ENCODE measurements around the gene FHL1.
"Not testable (repeated sequence)": the region's sequence is repeated elsewhere in the genome, so short reads cannot be mapped to it uniquely, and the experiment has no call there.

The FHL1 gene

DNA sequence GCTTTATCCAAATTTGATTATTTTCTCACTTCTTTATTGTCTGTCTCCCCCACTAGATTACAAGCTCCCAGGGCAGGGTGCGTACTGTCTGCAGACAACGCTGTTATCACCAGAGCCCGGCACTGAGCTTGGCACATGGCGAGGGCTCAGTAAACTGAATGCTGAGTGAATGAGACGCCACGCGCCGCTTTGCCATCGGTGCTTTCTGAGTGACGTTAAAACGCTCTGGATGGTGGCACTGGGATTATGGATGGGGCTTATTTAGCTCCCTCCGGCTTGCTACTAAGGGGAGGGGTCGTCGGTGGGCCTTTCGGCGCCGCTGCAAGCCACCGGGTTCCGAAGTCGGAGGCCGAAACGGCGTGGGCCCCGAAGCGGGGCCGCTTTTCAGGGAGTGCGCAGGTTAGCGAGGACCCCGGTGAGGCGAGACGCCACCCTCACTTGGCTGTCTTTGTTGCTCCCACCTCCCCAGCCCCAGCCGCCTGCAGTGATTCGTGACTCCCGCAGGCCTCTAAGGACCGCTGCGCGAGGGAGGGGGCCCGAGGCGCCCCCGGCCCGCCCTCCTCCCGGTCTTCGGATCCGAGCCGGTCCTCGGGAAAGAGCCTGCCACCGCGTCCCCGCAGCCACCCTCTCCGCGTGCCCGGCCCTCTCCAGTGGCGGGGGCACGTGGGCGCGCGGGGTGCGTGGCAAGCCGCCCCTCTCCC lies 569 bp upstream of the FHL1 start:
- peak; percentile 4 for DNase-seq (ENCODE audit: low read depth)

- DNase-seq (ENCODE audit: low read depth): no peak
These were observed 643 bp downstream of the FHL1 start for GRCh38 chrX:136147976-136148375.

- DNase-seq (ENCODE audit: low read depth): no peak
These were observed 1.1 kb downstream of the FHL1 start for GRCh38 chrX:136148391-136148790.

- no peak for DNase-seq (ENCODE audit: low read depth)
These were observed 7.7 kb downstream of the FHL1 start for GRCh38 chrX:136154998-136155397.

DNA sequence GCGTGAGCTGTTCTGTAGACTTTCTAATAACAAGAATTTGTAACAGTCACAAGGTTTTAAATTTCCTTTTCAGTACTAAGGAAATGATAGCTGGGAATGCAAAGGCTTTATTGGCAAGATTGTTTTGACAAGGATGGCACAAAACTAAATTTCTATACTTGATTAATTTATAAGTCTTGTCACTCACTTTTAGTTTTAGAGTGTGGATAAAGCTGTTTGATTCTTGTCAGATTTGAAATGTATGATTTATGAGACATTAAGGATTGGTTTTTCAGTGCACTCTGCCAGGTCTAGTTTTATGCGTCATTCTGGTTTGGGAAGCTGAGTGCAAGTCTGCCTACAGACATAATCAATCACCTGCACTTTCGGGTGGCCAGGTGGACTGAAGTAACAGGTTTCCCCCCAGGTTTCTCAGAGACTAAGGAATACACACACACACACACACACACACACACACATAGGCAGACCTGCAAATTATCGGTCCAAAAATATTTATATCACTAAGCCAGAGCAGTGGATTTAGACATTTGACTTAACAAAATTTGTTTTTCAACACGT lies 9.3 kb downstream of the FHL1 start:
- no peak for DNase-seq (ENCODE audit: low read depth)

- DNase-seq (ENCODE audit: low read depth): no peak
These were observed 9.9 kb downstream of the FHL1 start for GRCh38 chrX:136157187-136157586.

GRCh38 chrX:136158685-136159084 lies 11.4 kb downstream of the FHL1 start:
- no peak for DNase-seq (ENCODE audit: low read depth)

GRCh38 chrX:136159611-136160025 lies 12.3 kb downstream of the FHL1 start:
- no peak for DNase-seq (ENCODE audit: low read depth)

DNA sequence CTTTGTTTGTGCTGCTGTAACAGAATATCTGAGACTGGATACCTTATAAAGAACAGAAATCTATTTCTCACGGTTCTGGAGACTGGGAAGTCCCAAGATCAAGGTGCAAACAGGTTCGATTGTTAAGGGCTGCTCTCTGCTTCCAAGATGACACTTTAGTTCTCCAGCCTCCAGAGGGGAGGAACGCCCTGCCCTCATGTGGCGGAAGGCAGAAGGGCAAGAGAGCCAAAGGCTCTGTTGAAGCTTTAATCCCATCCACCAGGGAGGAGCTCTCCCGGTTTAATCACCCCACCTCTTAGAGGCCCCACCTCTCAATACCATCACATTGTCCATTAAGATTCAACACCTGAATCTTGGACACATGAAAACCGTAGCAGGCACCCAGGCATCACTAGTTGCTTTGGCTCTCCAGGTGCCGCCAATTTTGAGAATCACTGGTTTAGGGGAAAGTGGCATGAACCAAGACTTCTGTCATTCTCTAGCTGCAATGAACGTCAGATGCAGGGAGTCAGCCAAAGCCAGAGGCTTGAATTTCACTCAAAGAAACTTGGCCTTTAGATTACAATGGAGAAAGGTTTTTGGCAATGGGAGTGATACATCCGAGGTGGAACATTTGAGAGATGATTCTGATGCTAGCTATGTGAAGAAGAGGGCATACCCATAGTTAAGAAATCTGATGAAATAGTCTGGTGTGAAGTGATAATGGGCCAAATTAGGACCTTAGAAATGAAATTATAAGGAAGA lies 15.7 kb downstream of the FHL1 start:
- peak; percentile 4 for DNase-seq (ENCODE audit: low read depth)

DNA sequence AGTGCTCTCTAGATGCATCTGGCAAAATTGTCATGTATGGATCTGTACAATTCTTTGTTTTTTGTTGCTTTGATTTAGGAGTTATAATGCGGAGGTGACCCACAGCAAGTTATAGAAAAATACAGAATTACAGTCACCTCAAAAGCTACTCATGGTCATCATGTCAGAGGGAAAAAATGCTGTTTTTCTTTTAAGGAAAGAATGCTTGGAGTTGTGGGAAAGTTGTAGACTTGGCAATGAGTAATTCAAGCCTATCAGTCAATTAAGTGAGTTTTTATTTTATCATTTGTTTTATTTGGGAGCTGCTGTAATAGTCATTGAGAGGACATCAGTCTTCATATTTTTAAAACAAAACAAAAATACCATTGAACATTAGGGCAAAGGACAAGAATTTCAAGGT lies 16.4 kb downstream of the FHL1 start:
- DNase-seq (ENCODE audit: low read depth): no peak

DNA sequence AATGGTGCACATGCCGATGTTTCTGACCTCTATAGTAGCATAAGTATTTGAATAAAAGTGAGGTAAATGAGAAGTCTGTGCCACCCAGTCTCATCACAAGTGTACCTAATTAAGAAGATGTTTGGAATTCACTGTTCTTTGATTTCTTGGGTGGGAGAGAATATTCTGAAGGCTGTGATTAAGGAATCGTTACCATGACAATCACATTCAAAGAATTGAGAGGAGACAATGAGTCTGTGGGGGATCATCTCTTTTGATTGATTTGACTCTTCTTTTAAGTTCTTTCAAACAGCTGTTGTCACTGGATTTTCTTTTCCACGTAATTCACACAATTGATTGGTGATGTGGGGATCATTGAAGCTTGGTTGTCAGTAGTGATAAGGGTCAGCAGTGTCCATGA lies 18.1 kb downstream of the FHL1 start:
- no peak for DNase-seq (ENCODE audit: low read depth)

- DNase-seq (ENCODE audit: low read depth): no peak
These were observed 19.0 kb downstream of the FHL1 start for GRCh38 chrX:136166221-136166855.

DNA sequence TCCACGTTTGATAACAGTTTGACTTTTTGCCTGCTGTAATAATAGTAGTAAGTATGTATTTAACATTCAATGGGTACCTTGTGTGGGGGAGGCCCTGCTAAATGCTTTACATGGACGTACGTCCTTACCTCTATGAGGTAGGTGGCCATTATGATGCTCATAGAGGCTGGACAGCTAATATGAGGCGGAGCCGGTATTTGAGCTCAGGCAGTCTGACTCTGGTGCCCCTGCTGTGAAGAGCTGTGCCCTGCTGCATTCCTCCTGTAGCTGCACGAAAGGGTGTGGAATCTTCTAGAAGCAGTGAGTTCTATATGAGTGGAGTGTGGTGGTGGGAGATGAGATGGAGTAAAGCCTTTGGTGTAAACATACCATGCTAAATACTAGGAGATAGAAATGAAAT lies 20.7 kb downstream of the FHL1 start:
- DNase-seq (ENCODE audit: low read depth): not testable (repeated sequence)

GRCh38 chrX:136168929-136169735 lies 21.8 kb downstream of the FHL1 start:
- DNase-seq (ENCODE audit: low read depth): no peak

DNA sequence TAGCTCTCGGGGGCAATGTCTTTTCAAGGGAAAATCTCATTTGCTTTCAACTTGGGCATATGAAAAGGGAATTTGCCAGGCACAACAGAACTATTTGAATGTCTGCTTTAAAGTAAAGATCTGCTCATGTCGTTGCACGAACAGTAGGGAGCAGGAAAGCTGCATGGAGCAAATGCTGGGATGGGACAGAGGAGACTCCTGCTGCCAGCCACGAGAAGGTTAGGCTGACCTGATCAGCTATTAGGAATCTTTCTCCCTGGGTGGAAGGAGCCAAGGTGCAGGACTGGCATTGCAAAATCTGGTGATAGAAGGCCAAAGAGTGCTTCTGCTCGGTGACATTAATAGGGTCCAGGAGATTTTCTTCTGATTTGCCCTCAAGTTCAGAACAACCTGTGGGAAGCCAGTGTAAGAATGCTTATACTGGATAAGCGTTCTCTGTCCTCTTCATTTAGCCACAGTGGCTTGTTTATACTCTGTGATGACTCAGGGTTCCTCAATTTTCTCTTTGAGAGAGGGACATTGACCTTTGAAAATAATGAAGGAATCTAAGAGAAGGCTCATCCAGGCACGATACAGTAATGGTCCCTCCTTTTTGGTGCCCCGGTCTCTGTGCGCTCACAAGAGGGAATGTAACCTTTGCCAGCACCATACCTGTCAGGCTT lies 22.9 kb downstream of the FHL1 start:
- no peak for DNase-seq (ENCODE audit: low read depth)

DNA sequence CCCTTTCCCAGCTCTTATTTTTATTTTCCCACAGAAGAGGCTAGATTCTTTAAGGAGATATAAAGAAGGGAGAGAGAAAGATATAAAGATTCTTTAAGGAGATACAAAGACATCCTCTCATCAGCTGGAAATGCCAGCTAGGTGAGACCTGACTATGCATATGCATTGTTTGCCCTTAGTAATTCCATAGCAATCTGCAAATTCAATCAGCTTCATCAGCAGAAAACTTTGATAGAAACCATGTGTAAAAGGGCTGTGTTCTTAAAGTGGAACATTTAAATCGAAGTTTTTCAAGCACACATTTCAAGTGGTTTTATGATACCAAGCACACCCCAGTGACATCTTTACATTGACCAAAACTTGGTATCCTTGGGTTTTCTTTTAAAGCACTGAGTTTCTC lies 24.1 kb downstream of the FHL1 start:
- no peak for DNase-seq (ENCODE audit: low read depth)

DNA sequence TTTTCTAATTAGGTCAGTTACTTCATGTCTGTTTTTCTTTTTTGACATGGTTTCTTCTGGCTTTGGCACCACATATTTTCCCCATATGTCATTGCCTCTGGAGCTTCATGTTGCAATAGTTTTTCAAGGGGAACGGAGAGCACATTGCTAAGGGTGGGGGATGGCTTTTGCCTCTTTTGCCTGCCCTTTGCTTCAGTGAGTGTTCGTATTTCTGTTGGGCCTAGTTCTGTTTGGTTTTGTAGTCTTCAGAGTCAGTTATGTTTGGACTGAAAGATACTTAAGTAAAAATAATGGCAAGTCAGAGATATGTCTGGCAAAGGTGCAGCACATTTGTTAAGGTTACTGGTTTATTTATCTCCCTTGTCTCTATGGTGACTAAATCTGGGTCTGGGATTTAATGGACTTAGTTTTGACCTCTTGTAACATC lies 29.1 kb downstream of the FHL1 start:
- DNase-seq (ENCODE audit: low read depth): no peak

GRCh38 chrX:136179133-136179532 lies 31.8 kb downstream of the FHL1 start:
- no peak for DNase-seq (ENCODE audit: low read depth)

DNA sequence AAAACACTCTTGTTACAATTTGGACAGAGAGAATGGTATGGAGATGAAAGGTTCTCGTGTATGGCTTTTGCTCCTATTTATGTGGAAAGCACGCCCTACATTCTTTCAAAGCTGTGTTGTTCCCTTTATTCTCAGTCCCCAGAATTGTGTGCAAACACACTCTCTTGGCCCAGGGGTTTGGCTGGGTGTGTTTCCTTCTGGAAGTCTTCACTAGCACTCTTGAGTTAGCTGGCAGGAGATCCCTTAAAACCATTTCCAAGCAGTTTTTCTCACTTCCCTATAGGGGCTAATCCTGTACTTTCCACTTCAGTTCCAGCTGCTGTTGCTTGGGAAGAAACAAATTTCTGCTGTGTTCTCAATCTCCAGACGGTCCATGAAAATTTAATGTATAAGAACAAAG lies 35.1 kb downstream of the FHL1 start:
- no peak for DNase-seq (ENCODE audit: low read depth)

GRCh38 chrX:136183172-136183571 lies 35.8 kb downstream of the FHL1 start:
- no peak for DNase-seq (ENCODE audit: low read depth)

GRCh38 chrX:136183917-136184316 lies 36.6 kb downstream of the FHL1 start:
- DNase-seq (ENCODE audit: low read depth): no peak
